GM13976 (cell line): ENCODE data around the gene RNF123.

Experiments
- DNase-seq: peaks from one replicate; pipeline ENCODE4 v3.0.0; 2012; ENCODE audit warnings: low spot score
- in situ Hi-C: fragments of 300-500 bp; cut with MboI; formaldehyde crosslinking; loops from one replicate; pipeline ENCODE4 v1.12.0; 2022; ENCODE audit warnings: low sequenced_read_pairs, mixed read lengths, inconsistent platforms; ENCODE audit not compliant: unreplicated experiment
- TF ChIP-seq, protein P1 (sequence below): IDR thresholded peaks from 2 replicates; pipeline ENCODE4 v1.5.1; 2012; ENCODE audit warnings: borderline replicate concordance, mild to moderate bottlenecking; ENCODE audit not compliant: insufficient read depth; ENCODE audit errors: extremely low read depth, missing control alignments, control extremely low read depth

The RNF123 gene

DNA sequence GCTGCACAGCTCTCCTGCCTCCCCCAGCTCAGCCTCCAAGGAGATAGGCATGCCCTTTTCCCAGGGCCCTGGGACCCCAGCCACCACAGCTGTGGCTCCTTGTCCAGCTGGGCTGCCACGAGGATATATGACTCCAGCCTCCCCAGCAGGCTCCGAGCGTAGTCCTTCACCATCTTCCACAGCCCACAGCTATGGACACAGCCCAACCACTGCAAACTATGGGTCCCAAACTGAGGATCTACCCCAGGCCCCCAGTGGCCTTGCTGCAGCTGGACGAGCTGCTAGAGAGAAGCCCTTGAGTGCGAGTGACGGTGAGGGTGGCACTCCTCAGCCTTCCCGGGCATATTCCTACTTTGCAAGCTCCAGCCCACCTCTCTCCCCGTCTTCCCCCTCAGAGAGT, 35.7 kb upstream of the RNF123 start:
- TF ChIP-seq, protein P1, sequence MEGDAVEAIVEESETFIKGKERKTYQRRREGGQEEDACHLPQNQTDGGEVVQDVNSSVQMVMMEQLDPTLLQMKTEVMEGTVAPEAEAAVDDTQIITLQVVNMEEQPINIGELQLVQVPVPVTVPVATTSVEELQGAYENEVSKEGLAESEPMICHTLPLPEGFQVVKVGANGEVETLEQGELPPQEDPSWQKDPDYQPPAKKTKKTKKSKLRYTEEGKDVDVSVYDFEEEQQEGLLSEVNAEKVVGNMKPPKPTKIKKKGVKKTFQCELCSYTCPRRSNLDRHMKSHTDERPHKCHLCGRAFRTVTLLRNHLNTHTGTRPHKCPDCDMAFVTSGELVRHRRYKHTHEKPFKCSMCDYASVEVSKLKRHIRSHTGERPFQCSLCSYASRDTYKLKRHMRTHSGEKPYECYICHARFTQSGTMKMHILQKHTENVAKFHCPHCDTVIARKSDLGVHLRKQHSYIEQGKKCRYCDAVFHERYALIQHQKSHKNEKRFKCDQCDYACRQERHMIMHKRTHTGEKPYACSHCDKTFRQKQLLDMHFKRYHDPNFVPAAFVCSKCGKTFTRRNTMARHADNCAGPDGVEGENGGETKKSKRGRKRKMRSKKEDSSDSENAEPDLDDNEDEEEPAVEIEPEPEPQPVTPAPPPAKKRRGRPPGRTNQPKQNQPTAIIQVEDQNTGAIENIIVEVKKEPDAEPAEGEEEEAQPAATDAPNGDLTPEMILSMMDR = no peak
- DNase-seq = no peak
- in situ Hi-C loops = no loop called here

DNA sequence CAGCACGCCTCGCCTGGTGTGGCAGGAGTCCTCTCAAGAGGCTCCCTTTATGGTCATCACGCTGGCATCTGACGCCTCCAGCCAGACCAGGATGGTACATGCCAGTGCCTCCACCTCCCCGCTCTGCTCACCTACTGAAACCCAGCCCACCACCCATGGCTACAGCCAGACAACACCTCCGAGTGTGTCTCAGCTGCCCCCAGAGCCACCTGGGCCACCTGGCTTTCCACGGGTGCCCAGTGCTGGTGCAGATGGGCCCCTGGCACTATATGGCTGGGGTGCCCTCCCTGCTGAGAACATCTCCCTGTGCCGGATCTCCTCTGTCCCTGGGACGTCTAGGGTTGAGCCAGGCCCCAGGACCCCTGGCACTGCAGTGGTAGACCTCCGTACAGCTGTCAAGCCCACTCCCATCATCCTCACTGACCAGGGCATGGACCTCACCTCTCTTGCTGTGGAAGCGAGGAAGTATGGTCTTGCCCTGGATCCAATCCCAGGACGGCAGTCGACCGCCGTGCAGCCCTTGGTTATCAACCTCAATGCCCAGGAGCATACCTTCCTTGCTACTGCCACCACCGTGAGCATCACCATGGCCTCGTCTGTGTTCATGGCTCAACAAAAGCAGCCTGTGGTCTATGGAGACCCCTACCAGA, 35.1 kb upstream of the RNF123 start:
- no peak for DNase-seq
- TF ChIP-seq, protein P1 = no peak
- in situ Hi-C loops = no loop called here

DNA sequence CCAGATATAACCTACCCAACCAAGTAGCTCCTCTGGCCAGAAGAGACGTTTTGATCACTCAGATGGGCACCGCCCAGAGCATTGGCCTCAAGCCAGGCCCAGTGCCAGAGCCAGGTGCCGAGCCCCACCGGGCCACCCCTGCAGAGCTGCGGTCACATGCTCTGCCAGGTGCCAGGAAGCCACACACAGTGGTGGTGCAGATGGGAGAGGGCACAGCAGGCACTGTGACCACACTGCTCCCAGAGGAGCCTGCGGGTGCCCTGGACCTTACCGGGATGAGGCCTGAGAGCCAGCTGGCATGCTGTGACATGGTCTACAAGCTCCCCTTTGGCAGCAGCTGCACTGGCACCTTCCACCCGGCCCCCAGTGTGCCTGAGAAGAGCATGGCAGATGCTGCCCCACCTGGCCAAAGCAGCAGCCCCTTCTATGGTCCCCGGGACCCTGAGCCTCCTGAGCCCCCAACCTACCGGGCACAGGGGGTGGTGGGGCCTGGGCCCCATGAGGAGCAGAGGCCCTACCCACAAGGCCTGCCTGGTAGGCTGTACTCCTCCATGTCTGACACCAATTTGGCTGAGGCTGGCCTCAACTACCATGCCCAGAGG, 34.3 kb upstream of the RNF123 start:
- in situ Hi-C loops = no loop called here
- TF ChIP-seq, protein P1 = no peak
- no peak for DNase-seq

DNA sequence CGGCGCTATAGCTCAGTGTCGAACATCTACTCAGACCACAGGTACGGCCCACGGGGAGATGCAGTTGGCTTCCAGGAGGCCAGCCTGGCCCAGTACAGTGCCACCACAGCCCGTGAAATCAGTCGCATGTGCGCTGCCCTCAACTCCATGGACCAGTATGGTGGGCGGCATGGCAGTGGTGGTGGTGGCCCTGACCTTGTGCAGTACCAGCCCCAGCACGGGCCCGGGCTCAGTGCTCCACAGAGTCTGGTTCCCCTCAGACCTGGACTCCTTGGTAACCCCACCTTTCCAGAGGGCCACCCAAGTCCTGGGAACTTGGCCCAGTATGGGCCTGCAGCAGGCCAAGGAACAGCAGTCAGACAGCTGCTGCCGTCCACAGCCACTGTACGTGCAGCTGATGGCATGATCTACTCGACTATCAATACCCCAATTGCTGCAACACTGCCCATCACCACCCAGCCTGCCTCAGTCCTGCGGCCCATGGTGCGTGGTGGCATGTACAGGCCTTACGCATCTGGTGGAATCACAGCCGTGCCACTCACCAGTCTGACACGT, 33.5 kb upstream of the RNF123 start:
- TF ChIP-seq, protein P1 = no peak
- no peak for DNase-seq
- in situ Hi-C loops = no loop called here

DNA sequence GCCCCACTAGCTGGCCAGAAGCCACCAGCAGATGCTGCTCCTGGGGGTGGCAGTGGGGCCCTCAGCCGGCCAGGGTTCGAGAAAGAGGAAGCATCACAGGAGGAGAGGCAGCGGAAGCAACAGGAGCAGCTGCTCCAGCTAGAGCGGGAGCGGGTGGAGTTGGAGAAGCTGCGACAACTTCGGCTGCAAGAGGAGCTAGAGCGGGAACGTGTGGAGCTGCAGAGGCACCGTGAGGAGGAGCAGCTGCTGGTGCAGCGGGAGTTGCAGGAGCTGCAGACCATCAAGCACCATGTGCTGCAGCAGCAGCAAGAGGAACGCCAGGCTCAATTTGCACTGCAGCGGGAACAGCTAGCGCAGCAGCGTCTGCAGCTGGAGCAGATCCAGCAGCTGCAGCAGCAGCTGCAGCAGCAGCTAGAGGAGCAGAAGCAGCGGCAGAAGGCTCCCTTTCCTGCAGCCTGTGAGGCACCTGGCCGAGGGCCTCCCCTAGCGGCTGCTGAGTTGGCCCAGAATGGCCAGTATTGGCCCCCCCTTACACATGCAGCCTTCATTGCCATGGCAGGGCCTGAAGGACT, 32.7 kb upstream of the RNF123 start:
- TF ChIP-seq, protein P1 = no peak
- no peak for DNase-seq
- in situ Hi-C loops = no loop called here

DNA sequence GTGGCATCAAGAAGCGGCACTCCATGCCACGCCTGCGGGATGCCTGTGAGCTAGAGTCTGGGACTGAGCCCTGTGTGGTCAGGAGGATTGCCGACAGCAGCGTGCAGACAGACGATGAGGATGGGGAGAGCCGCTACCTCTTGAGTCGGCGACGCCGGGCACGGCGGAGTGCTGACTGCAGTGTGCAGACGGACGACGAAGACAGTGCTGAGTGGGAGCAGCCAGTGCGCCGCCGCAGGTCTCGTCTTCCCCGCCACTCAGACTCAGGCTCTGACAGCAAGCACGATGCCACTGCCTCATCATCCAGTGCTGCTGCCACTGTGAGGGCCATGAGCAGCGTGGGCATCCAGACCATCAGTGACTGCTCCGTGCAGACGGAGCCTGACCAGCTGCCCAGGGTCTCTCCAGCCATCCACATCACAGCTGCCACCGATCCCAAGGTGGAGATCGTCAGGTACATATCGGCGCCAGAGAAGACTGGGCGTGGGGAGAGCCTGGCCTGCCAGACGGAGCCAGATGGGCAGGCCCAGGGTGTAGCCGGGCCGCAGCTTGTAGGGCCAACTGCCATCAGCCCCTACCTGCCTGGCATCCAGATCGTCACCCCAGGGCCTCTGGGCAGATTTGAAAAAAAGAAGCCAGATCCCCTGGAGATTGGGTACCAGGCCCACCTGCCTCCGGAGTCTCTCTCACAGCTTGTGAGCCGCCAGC, 32.0 kb upstream of the RNF123 start:
- TF ChIP-seq, protein P1 = no peak
- no peak for DNase-seq
- in situ Hi-C loops = no loop called here
